ENCODE data around the gene ATXN1L.
A peak's percentile ranks its signal among the peaks of the same experiment; 100 is the strongest.
"Not testable (repeated sequence)": the region's sequence is repeated elsewhere in the genome, so short reads cannot be mapped to it uniquely, and the experiment has no call there.

The ATXN1L gene

GRCh38 chr16:71894921-71895678, 49.3 kb downstream of the ATXN1L start, which contains the start of gene IST1:
IST1 (plus strand) TSS chr16:71895531; CDS start chr16:71915641, 20,110 bp downstream.
- peak; percentile 97 for DNase-seq

- peak; percentile 32 for DNase-seq
These were observed 50.0 kb downstream of the ATXN1L start for GRCh38 chr16:71895679-71896365.

- no peak for DNase-seq
These were observed 51.1 kb downstream of the ATXN1L start for GRCh38 chr16:71896764-71897368.

GRCh38 chr16:71899171-71899570, 53.4 kb downstream of the ATXN1L start:
- DNase-seq, result no peak

GRCh38 chr16:71902656-71903365, 57.0 kb downstream of the ATXN1L start:
- DNase-seq, result no peak

GRCh38 chr16:71903608-71904007, 57.8 kb downstream of the ATXN1L start:
- DNase-seq, result no peak

- no peak for DNase-seq
These were observed 58.5 kb downstream of the ATXN1L start for GRCh38 chr16:71904239-71904638.

- DNase-seq, result not testable (repeated sequence)
These were observed 60.0 kb downstream of the ATXN1L start for GRCh38 chr16:71905765-71906164.

All from NCI-H82 (cell line).